Gastroesophageal sphincter (tissue), 3 donors: ENCODE measurements around the gene TMEM225.

ENCODE experiments used
- EP300 ChIP-seq: sonication (generic); formaldehyde crosslinking; IDR thresholded peaks from one replicate; pipeline ENCODE4 v1.6.1; 2017; ENCODE audit warnings: antibody characterized with exemption, mild to moderate bottlenecking
- POLR2A ChIP-seq, 2 donors: fragments of 450-650 bp; IDR thresholded peaks; one replicate each; pipeline ENCODE4 v1.6.1; 2017; ENCODE audit warnings: antibody characterized with exemption in 2 of 2, mild to moderate bottlenecking in 2 of 2, moderate library complexity in 1 of 2
- TF ChIP-seq, protein P1 (sequence below), 4 experiments: fragments of 200-600 bp in 2 of 4; fragments of 450-650 bp in 2 of 4; sonication (generic) in 1 of 4; IDR thresholded peaks; one replicate each; pipeline ENCODE4 v1.5.1; 2017 to 2019; ENCODE audit warnings: antibody characterized with exemption in 4 of 4, mild to moderate bottlenecking in 2 of 4, moderate library complexity in 2 of 4

DNA sequence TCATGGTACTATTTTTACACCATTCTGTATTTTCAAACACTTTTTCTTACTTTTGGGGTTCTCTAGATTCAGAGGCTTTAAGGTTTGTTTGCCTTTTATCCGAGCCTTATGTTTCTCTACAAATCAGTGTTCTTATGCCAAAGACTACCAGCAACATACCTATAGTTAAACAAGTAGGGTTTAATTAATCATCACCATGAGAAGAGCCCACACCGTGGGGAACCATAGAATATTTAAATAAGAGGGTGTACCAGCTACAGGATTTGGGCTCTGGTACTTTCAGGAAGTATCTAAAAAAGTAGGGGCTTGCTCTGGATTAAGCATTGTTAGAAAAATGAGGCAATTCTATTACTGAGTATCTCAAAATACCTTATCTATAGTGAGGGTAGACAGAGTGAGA lies 25.7 kb downstream of the TMEM225 start:
- TF ChIP-seq POLR2A (IDR thresholded peaks at IDR 0.05), result no peak
- TF ChIP-seq EP300, result no peak
- TF ChIP-seq, protein P1, sequence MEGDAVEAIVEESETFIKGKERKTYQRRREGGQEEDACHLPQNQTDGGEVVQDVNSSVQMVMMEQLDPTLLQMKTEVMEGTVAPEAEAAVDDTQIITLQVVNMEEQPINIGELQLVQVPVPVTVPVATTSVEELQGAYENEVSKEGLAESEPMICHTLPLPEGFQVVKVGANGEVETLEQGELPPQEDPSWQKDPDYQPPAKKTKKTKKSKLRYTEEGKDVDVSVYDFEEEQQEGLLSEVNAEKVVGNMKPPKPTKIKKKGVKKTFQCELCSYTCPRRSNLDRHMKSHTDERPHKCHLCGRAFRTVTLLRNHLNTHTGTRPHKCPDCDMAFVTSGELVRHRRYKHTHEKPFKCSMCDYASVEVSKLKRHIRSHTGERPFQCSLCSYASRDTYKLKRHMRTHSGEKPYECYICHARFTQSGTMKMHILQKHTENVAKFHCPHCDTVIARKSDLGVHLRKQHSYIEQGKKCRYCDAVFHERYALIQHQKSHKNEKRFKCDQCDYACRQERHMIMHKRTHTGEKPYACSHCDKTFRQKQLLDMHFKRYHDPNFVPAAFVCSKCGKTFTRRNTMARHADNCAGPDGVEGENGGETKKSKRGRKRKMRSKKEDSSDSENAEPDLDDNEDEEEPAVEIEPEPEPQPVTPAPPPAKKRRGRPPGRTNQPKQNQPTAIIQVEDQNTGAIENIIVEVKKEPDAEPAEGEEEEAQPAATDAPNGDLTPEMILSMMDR (IDR thresholded peaks at IDR 0.05), result no peak
